Central memory CD8-positive, alpha-beta T cell (primary cell): ENCODE results near the gene TOX4.

ENCODE experiments used
- ATAC-seq: fragments of 150-1000 bp; cut with Tn5 transposase; replicated peaks from 2 replicates; pipeline ENCODE4 v1.10.0; 2022; ENCODE audit warnings: mild to moderate bottlenecking, moderate FRiP score, moderate number of reproducible peaks; ENCODE audit not compliant: poor library complexity, severe bottlenecking; ENCODE audit errors: extremely low read depth
- DNase-seq, 2 donors: peaks; one replicate each; pipeline ENCODE4 v3.0.0; 2021; ENCODE audit warnings: low spot score in 2 of 2
- H3K27ac Mint-ChIP-seq: one replicate; pipeline ENCODE4 v1.8.0; 2022; ENCODE audit warnings: low read depth, mild to moderate bottlenecking, moderate library complexity, mixed read lengths
- H3K27me3 Mint-ChIP-seq: one replicate; pipeline ENCODE4 v1.8.0; 2022; ENCODE audit warnings: mixed read lengths
- H3K36me3 Mint-ChIP-seq: one replicate; pipeline ENCODE4 v1.8.0; 2022; ENCODE audit warnings: mild to moderate bottlenecking, moderate library complexity, mixed read lengths; ENCODE audit not compliant: insufficient read depth
- H3K4me1 Mint-ChIP-seq: one replicate; pipeline ENCODE4 v1.8.0; 2022; ENCODE audit warnings: mixed read lengths
- H3K4me3 Mint-ChIP-seq: one replicate; pipeline ENCODE4 v1.8.0; 2022; ENCODE audit warnings: mild to moderate bottlenecking, moderate library complexity, mixed read lengths
- H3K9me3 Mint-ChIP-seq: one replicate; pipeline ENCODE4 v1.8.0; 2022; ENCODE audit warnings: mixed read lengths

The TOX4 gene

GRCh38 chr14:21475767-21476522 is 1.1 kb upstream of the TOX4 start:
- Mint-ChIP-seq H3K9me3 (no peaks in the 10 kb centered on the region), H3K4me1 (peaks cover 27% of the 10 kb centered on the region), H3K27ac (peak overlapping the region; percentile 98), H3K27me3 (no peaks in the 10 kb centered on the region), H3K4me3 (peak overlapping the region; percentile 97), H3K36me3 (peaks cover 35% of the 10 kb centered on the region)
- DNase-seq (no peak), ATAC-seq (no peak)

GRCh38 chr14:21476523-21476924 is 471 bp upstream of the TOX4 start:
- no peaks in the 10 kb centered on the region for H3K27me3 Mint-ChIP-seq
- peak overlapping the region; percentile 97 for H3K4me3 Mint-ChIP-seq
- H3K9me3 Mint-ChIP-seq: no peaks in the 10 kb centered on the region
- H3K4me1 Mint-ChIP-seq: peaks cover 27% of the 10 kb centered on the region
- peak overlapping the region; percentile 98 for H3K27ac Mint-ChIP-seq
- H3K36me3 Mint-ChIP-seq: peaks cover 32% of the 10 kb centered on the region
- no peak for DNase-seq
- ATAC-seq: peak; percentile 44

- DNase-seq (no peak), ATAC-seq (no peak)
- Mint-ChIP-seq H3K36me3 (peaks cover 44% of the 10 kb centered on the region), H3K27me3 (no peaks in the 10 kb centered on the region), H3K4me1 (peaks cover 7% of the 10 kb centered on the region), H3K4me3 (no peak overlapping the region), H3K27ac (no peak overlapping the region), H3K9me3 (no peaks in the 10 kb centered on the region)
Measured at GRCh38 chr14:21486640-21487087, 9.7 kb downstream of the TOX4 start.

GRCh38 chr14:21494902-21495762 is 18.1 kb downstream of the TOX4 start:
- Mint-ChIP-seq H3K4me1 (peaks cover 15% of the 10 kb centered on the region), H3K36me3 (peaks cover 88% of the 10 kb centered on the region), H3K4me3 (no peak overlapping the region), H3K9me3 (no peaks in the 10 kb centered on the region), H3K27ac (no peak overlapping the region), H3K27me3 (no peaks in the 10 kb centered on the region)
- DNase-seq (no peak), ATAC-seq (no peak)

- ATAC-seq (no peak), DNase-seq (no peak)
- Mint-ChIP-seq H3K4me1 (peaks cover 15% of the 10 kb centered on the region), H3K36me3 (peaks cover 89% of the 10 kb centered on the region), H3K27me3 (no peaks in the 10 kb centered on the region), H3K27ac (no peak overlapping the region), H3K9me3 (no peaks in the 10 kb centered on the region), H3K4me3 (no peak overlapping the region)
Measured at GRCh38 chr14:21496453-21496852, 19.5 kb downstream of the TOX4 start.

- no peak overlapping the region for H3K27ac Mint-ChIP-seq
- H3K4me3 Mint-ChIP-seq: no peak overlapping the region
- ATAC-seq (peak; percentile 79), DNase-seq (no peak)
- H3K9me3 Mint-ChIP-seq: no peaks in the 10 kb centered on the region
- H3K36me3 Mint-ChIP-seq: peaks cover 78% of the 10 kb centered on the region
- no peaks in the 10 kb centered on the region for H3K27me3 Mint-ChIP-seq
- H3K4me1 Mint-ChIP-seq: peaks cover 8% of the 10 kb centered on the region
Measured at GRCh38 chr14:21498540-21499526, 21.8 kb downstream of the TOX4 start.

- H3K4me3 Mint-ChIP-seq: no peak overlapping the region
- H3K36me3 Mint-ChIP-seq: peaks cover 52% of the 10 kb centered on the region
- no peaks in the 10 kb centered on the region for H3K27me3 Mint-ChIP-seq
- H3K27ac Mint-ChIP-seq: no peak overlapping the region
- H3K9me3 Mint-ChIP-seq: no peaks in the 10 kb centered on the region
- peaks cover 17% of the 10 kb centered on the region for H3K4me1 Mint-ChIP-seq
- DNase-seq: no peak
- ATAC-seq: no peak
Measured at GRCh38 chr14:21501568-21501967, 24.6 kb downstream of the TOX4 start.

- no peak for DNase-seq
- H3K27ac Mint-ChIP-seq: no peak overlapping the region
- peaks cover 20% of the 10 kb centered on the region for H3K4me1 Mint-ChIP-seq
- H3K4me3 Mint-ChIP-seq: no peak overlapping the region
- ATAC-seq: no peak
- no peaks in the 10 kb centered on the region for H3K27me3 Mint-ChIP-seq
- no peaks in the 10 kb centered on the region for H3K9me3 Mint-ChIP-seq
- H3K36me3 Mint-ChIP-seq: peaks cover 43% of the 10 kb centered on the region
Measured at GRCh38 chr14:21503376-21503775, 26.4 kb downstream of the TOX4 start.

GRCh38 chr14:21505012-21505553 is 28.1 kb downstream of the TOX4 start:
- no peak for DNase-seq
- Mint-ChIP-seq H3K4me3 (no peak overlapping the region), H3K36me3 (peaks cover 26% of the 10 kb centered on the region), H3K9me3 (no peaks in the 10 kb centered on the region), H3K27ac (peak overlapping the region; percentile 71), H3K4me1 (peaks cover 29% of the 10 kb centered on the region), H3K27me3 (no peaks in the 10 kb centered on the region)
- peak; percentile 28 for ATAC-seq

GRCh38 chr14:21506557-21506956 is 29.6 kb downstream of the TOX4 start:
- H3K27ac Mint-ChIP-seq: peak overlapping the region; percentile 71
- no peaks in the 10 kb centered on the region for H3K27me3 Mint-ChIP-seq
- ATAC-seq (no peak), DNase-seq (no peak)
- no peak overlapping the region for H3K4me3 Mint-ChIP-seq
- peaks cover 37% of the 10 kb centered on the region for H3K4me1 Mint-ChIP-seq
- peaks cover 24% of the 10 kb centered on the region for H3K36me3 Mint-ChIP-seq
- H3K9me3 Mint-ChIP-seq: peaks cover 4% of the 10 kb centered on the region

- Mint-ChIP-seq H3K36me3 (peaks cover 16% of the 10 kb centered on the region), H3K27ac (peak overlapping the region; percentile 97), H3K4me3 (peak overlapping the region; percentile 97), H3K9me3 (peaks cover 5% of the 10 kb centered on the region), H3K27me3 (no peaks in the 10 kb centered on the region), H3K4me1 (peaks cover 37% of the 10 kb centered on the region)
- DNase-seq (no peak), ATAC-seq (no peak)
Measured at GRCh38 chr14:21509432-21510143, 32.6 kb downstream of the TOX4 start.
